ENCODE data around the gene PTPRD. TPM values are rescaled to one million over a fixed set of nuclear protein-coding genes. Genes with fewer than 3 reads are reported as not detected.
A peak's percentile ranks its signal among the peaks of the same experiment; 100 is the strongest.

The PTPRD gene
- total and polyA plus RNA-seq, 2 donors (not counting 1 experiment from before 2014, with no cell fraction given) = not detected

DNA sequence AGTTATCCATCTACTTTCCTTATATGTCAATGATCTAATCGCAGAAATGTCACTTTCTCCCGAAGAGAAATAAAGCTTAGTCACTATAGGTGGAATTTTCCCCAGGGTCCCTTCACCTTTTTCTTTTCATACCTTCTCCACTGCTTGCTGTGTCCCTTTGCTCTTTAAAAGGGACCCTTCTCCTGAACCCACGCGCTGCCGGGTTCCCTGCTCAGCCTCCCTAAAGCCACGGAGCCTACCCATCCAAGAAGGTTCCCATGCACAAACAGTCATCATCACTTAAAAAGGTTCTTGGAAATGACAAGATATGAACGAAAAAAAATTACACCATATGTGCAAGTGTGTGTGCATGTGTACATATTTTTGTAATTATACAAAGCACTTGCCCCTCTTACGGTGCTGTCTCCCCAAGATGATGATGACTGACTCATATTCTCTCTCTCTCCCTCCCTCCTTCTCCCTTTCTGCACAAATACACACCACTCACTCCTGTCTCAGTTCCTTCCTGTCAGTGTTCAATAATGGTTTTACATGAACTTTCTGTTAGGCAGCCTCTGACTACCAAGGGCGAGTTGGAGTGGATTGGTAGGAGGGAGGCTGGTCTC, 1.5 kb upstream of the PTPRD start:
- H3K4me3 ChIP-seq (ENCODE audit: control extremely low read depth in 1 of 5, extremely low read depth in 1 of 5, insufficient read depth in 1 of 5, low read depth in 2 of 5, low read length in 4 of 5) = no peak overlapping the region
- no peak overlapping the region for H3K4me3 Mint-ChIP-seq
- peaks cover 29% of the 10 kb centered on the region for H3K27me3 Mint-ChIP-seq
- TF ChIP-seq, protein P1, sequence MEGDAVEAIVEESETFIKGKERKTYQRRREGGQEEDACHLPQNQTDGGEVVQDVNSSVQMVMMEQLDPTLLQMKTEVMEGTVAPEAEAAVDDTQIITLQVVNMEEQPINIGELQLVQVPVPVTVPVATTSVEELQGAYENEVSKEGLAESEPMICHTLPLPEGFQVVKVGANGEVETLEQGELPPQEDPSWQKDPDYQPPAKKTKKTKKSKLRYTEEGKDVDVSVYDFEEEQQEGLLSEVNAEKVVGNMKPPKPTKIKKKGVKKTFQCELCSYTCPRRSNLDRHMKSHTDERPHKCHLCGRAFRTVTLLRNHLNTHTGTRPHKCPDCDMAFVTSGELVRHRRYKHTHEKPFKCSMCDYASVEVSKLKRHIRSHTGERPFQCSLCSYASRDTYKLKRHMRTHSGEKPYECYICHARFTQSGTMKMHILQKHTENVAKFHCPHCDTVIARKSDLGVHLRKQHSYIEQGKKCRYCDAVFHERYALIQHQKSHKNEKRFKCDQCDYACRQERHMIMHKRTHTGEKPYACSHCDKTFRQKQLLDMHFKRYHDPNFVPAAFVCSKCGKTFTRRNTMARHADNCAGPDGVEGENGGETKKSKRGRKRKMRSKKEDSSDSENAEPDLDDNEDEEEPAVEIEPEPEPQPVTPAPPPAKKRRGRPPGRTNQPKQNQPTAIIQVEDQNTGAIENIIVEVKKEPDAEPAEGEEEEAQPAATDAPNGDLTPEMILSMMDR (IDR thresholded peaks at IDR 0.05) = no peak
- no peak for TF ChIP-seq EZH2 (IDR thresholded peaks at IDR 0.05; ENCODE audit: borderline replicate concordance, insufficient read depth, low read depth, low read length, poor library complexity, severe bottlenecking)
- no peaks in the 10 kb centered on the region for H4K20me1 ChIP-seq (ENCODE audit: control insufficient read depth, insufficient read depth, low read length, poor library complexity, severe bottlenecking)
- CTCF ChIA-PET = no interaction called here
- H3K27ac ChIP-seq (ENCODE audit: low read length in 2 of 2) = no peak overlapping the region
- no peak overlapping the region for H2AFZ ChIP-seq (ENCODE audit: insufficient read depth, low read depth, low read length, poor library complexity, severe bottlenecking)
- intact Hi-C loops (cut with micrococcal nuclease) = no loop called here
- no peak overlapping the region for H3K27ac Mint-ChIP-seq
- H3K27me3 ChIP-seq (replicated peaks in 1 of 4; ENCODE audit: control extremely low read depth in 1 of 4, control insufficient read depth in 3 of 4, insufficient read depth in 4 of 4, low read length in 3 of 4) = peaks cover 0 to 21% (median 9%) of the 10 kb centered on the region in 4 experiments
- POLR2A ChIA-PET = no interaction called here
- ATAC-seq (ENCODE audit: low read depth) (no peak), DNase-seq (no peak)
- H3K4me1 Mint-ChIP-seq = peaks cover 7% of the 10 kb centered on the region
- peaks cover 0 to 3% (median 0%) of the 10 kb centered on the region in 3 donors for H3K9me3 ChIP-seq (ENCODE audit: control extremely low read depth in 1 of 3, control insufficient read depth in 2 of 3, insufficient read depth in 1 of 3, low read length in 2 of 3)
- H3K9me3 Mint-ChIP-seq (ENCODE audit: insufficient read depth) = no peaks in the 10 kb centered on the region
- no peak overlapping the region for H3K4me2 ChIP-seq (replicated peaks; ENCODE audit: low read depth, low read length, poor library complexity, severe bottlenecking)
- 73% methylated on average over 3 of the region's 9 CpGs for WGBS (ENCODE audit: insufficient coverage)
- H3K79me2 ChIP-seq (ENCODE audit: control insufficient read depth, insufficient read depth, low read length) = no peaks in the 10 kb centered on the region
- peaks cover 4 to 9% of the 10 kb centered on the region in 2 donors for H3K4me1 ChIP-seq (ENCODE audit: control insufficient read depth in 2 of 2, insufficient read depth in 2 of 2, low read length in 2 of 2)
- no peaks in the 10 kb centered on the region for H3K36me3 ChIP-seq (replicated peaks in 1 of 2; ENCODE audit: control extremely low read depth in 1 of 2, control insufficient read depth in 1 of 2, extremely low read depth in 1 of 2, insufficient read depth in 2 of 2, low read length in 1 of 2)
- no peak overlapping the region for H3K9ac ChIP-seq (ENCODE audit: low read length)

DNA sequence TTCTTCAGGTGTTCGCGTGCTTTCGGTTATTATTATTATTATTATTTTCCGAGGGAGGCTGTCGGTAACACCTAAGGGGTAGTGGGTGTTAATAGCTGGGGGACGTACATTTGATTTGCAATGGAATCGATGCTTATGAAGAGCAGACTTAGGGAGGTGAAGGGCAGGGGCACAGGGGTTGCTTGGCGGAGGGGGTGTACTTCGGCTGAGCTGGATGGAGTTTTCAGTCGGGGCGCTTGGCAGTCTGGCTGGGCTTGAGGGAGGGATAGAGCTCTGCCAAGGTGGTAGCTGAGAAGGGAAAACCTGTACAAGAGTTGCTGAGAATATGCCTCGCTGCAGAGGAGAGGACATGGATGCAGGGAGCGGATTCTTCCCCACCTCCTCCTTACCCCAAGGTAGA, 617 bp upstream of the PTPRD start:
- Histone ChIP-seq H4K20me1 (ENCODE audit: control insufficient read depth, insufficient read depth, low read length, poor library complexity, severe bottlenecking) (no peaks in the 10 kb centered on the region), H3K79me2 (ENCODE audit: control insufficient read depth, insufficient read depth, low read length) (no peaks in the 10 kb centered on the region), H3K4me2 (replicated peaks; ENCODE audit: low read depth, low read length, poor library complexity, severe bottlenecking) (peak overlapping the region; percentile 52), H3K36me3 (replicated peaks in 1 of 2; ENCODE audit: control extremely low read depth in 1 of 2, control insufficient read depth in 1 of 2, extremely low read depth in 1 of 2, insufficient read depth in 2 of 2, low read length in 1 of 2) (no peaks in the 10 kb centered on the region), H3K9me3 (ENCODE audit: control extremely low read depth in 1 of 3, control insufficient read depth in 2 of 3, insufficient read depth in 1 of 3, low read length in 2 of 3) (peaks cover 0 to 3% (median 0%) of the 10 kb centered on the region in 3 donors), H3K27me3 (replicated peaks in 1 of 4; ENCODE audit: control extremely low read depth in 1 of 4, control insufficient read depth in 3 of 4, insufficient read depth in 4 of 4, low read length in 3 of 4) (peaks cover 0 to 21% (median 9%) of the 10 kb centered on the region in 4 experiments), H3K4me1 (ENCODE audit: control insufficient read depth in 2 of 2, insufficient read depth in 2 of 2, low read length in 2 of 2) (peaks cover 4 to 9% of the 10 kb centered on the region in 2 donors), H3K4me3 (ENCODE audit: control extremely low read depth in 1 of 5, extremely low read depth in 1 of 5, insufficient read depth in 1 of 5, low read depth in 2 of 5, low read length in 4 of 5) (no peak overlapping the region), H3K9ac (ENCODE audit: low read length) (no peak overlapping the region), H3K27ac (ENCODE audit: low read length in 2 of 2) (no peak overlapping the region), H2AFZ (ENCODE audit: insufficient read depth, low read depth, low read length, poor library complexity, severe bottlenecking) (no peak overlapping the region)
- peak overlapping the region; percentile 41 for H3K4me3 Mint-ChIP-seq
- POLR2A ChIA-PET = no interaction called here
- TF ChIP-seq EZH2 (IDR thresholded peaks at IDR 0.05; ENCODE audit: borderline replicate concordance, insufficient read depth, low read depth, low read length, poor library complexity, severe bottlenecking) = no peak
- TF ChIP-seq, protein P1 (IDR thresholded peaks at IDR 0.05) = no peak
- H3K4me1 Mint-ChIP-seq = peaks cover 7% of the 10 kb centered on the region
- no peak for ATAC-seq (ENCODE audit: low read depth)
- 14% methylated on average over 6 of the region's 13 CpGs for WGBS (ENCODE audit: insufficient coverage)
- CTCF ChIA-PET = no interaction called here
- H3K27me3 Mint-ChIP-seq = peaks cover 29% of the 10 kb centered on the region
- peak; percentile 1 for DNase-seq
- H3K27ac Mint-ChIP-seq = no peak overlapping the region
- H3K9me3 Mint-ChIP-seq (ENCODE audit: insufficient read depth) = no peaks in the 10 kb centered on the region
- intact Hi-C loops (cut with micrococcal nuclease) = no loop called here

All from B cell (primary cell).